A549 (cell line): ENCODE data around the gene TMEM53. TPM values are rescaled to one million over a fixed set of nuclear protein-coding genes. Genes with fewer than 3 reads are reported as not detected.

Experiments used
- ATAC-seq, 2 experiments: fragments of 200-7000 bp in 1 of 2; fragments of >200 bp in 1 of 2; cut with Nextera tagmentation in 1 of 2; cut with Tn5 transposase in 1 of 2; 3 replicates each; pipeline versions ENCODE4 v1.8.0 to v1.9.1; 2018 to 2020; ENCODE audit warnings: mild to moderate bottlenecking in 1 of 2, moderate library complexity in 1 of 2
- CTCF ChIA-PET: fragments of 300-600 bp; sonication (Branson Sonifier 250); formaldehyde crosslinking; extraction: SDS; loops from one replicate; lab custom pipeline; 2021; ENCODE audit warnings: antibody characterized with exemption, inconsistent platforms; lab: Yijun Ruan, JAX
- POLR2A ChIA-PET: fragments of 350-600 bp; formaldehyde crosslinking; extraction: SDS; loops from one replicate; lab custom pipeline; 2021; ENCODE audit warnings: antibody characterized with exemption, inconsistent platforms; lab: Yijun Ruan, JAX
- DNase-seq, 2 experiments: peaks; one replicate each; pipeline versions ENCODE4 v3.0.0 to v3.0.0-alpha.2; 2011 to 2016; ENCODE audit warnings: low read depth in 1 of 2, low spot score in 1 of 2
- FAIRE-seq: peaks from 2 replicates; lab custom pipeline; 2011; peaks lifted over from hg19 to GRCh38; lab: Jason Lieb, UNC
- H3K27ac ChIP-seq, 2 experiments: fragments of >200 bp; sonication (Bioruptor Twin); formaldehyde crosslinking; 3 replicates each; pipeline ENCODE4 v1.5.1; 2016 to 2017
- H3K4me1 ChIP-seq: fragments of >200 bp; sonication (Bioruptor Twin); formaldehyde crosslinking; 3 replicates; pipeline ENCODE4 v1.6.1; 2016
- H3K4me2 ChIP-seq: fragments of >200 bp; sonication (Bioruptor Twin); formaldehyde crosslinking; 3 replicates; pipeline ENCODE4 v1.6.1; 2016
- H3K4me3 ChIP-seq: fragments of >200 bp; sonication (Bioruptor Twin); formaldehyde crosslinking; 3 replicates; pipeline ENCODE4 v1.5.1; 2016
- H3K9me3 ChIP-seq: fragments of >200 bp; sonication (Bioruptor Twin); formaldehyde crosslinking; 3 replicates; pipeline ENCODE4 v1.6.1; 2016
- ATOH8 ChIP-seq: fragments of 250-450 bp; sonication (Bioruptor Pico); IDR thresholded peaks from 2 replicates; pipeline ENCODE4 v1.5.0; 2020; ENCODE audit warnings: low read depth, mild to moderate bottlenecking, moderate library complexity
- CBX8 ChIP-seq: fragments of 200-600 bp; sonication (generic); IDR thresholded peaks from 2 replicates; pipeline ENCODE4 v1.6.1; 2016
- EHF ChIP-seq: fragments of 250-450 bp; sonication (Bioruptor Pico); IDR thresholded peaks from 2 replicates; pipeline ENCODE4 v1.5.0; 2020; ENCODE audit warnings: mild to moderate bottlenecking
- FOSL2 ChIP-seq, 2 experiments: fragments of 450-650 bp in 1 of 2; fragments of >200 bp in 1 of 2; sonication (Bioruptor Twin) in 1 of 2; formaldehyde crosslinking; IDR thresholded peaks; 2 replicates each; pipeline versions ENCODE4 v1.5.0 to v1.6.1; 2016 to 2020; ENCODE audit warnings: mild to moderate bottlenecking in 1 of 2, moderate library complexity in 1 of 2
- FOXS1 ChIP-seq: fragments of 250-450 bp; sonication (Bioruptor Pico); IDR thresholded peaks from 2 replicates; pipeline ENCODE4 v1.5.0; 2020; ENCODE audit warnings: mild to moderate bottlenecking, moderate library complexity
- HDAC2 ChIP-seq: fragments of 200-600 bp; sonication (generic); IDR thresholded peaks from 2 replicates; pipeline ENCODE4 v1.6.1; 2016
- HOXB13 ChIP-seq: fragments of 250-450 bp; sonication (Bioruptor Pico); IDR thresholded peaks from 2 replicates; pipeline ENCODE4 v1.5.0; 2020; ENCODE audit warnings: low read depth, mild to moderate bottlenecking, moderate library complexity
- HOXB5 ChIP-seq: fragments of 250-450 bp; sonication (Bioruptor Pico); IDR thresholded peaks from 2 replicates; pipeline ENCODE4 v1.5.0; 2020; ENCODE audit warnings: mild to moderate bottlenecking, moderate library complexity
- JUNB ChIP-seq: fragments of >200 bp; sonication (Bioruptor Twin); formaldehyde crosslinking; IDR thresholded peaks from 2 replicates; pipeline ENCODE4 v1.6.1; 2016
- MAZ ChIP-seq: fragments of 150-350 bp; IDR thresholded peaks from 2 replicates; pipeline ENCODE4 v1.6.1; 2014; ENCODE audit warnings: antibody characterized with exemption, low read depth, low read length, borderline replicate concordance
- NPAS2 ChIP-seq: fragments of 250-450 bp; sonication (Bioruptor Pico); IDR thresholded peaks from 2 replicates; pipeline ENCODE4 v1.8.0; 2022; ENCODE audit warnings: mild to moderate bottlenecking, moderate library complexity, borderline replicate concordance
- RAD21 ChIP-seq, 2 experiments: fragments of >200 bp in 1 of 2; sonication (Bioruptor Twin) in 1 of 2; formaldehyde crosslinking in 1 of 2; IDR thresholded peaks in 1 of 2; conservative IDR thresholded peaks in 1 of 2; 2 replicates in 1 of 2; 3 replicates in 1 of 2; pipeline ENCODE4 v1.6.1; 2012 to 2018; ENCODE audit warnings: inconsistent platforms in 1 of 2
- RNF2 ChIP-seq: fragments of 200-600 bp; sonication (generic); IDR thresholded peaks from 2 replicates; pipeline ENCODE4 v1.6.1; 2016; ENCODE audit warnings: low read depth, mild to moderate bottlenecking, antibody characterized with exemption, moderate library complexity, borderline replicate concordance
- SREBF2 ChIP-seq: fragments of 450-650 bp; IDR thresholded peaks from 2 replicates; pipeline ENCODE4 v1.6.1; 2014; ENCODE audit warnings: mild to moderate bottlenecking, moderate library complexity
- WGBS: methylation state at CpG from one replicate; pipeline ENCODE4 v1.1.6; 2017; ENCODE audit errors: missing lambda C conversion rate; 5-methylcytosine and 5-hydroxymethylcytosine counted together
- polyA plus RNA-seq, 4 experiments: library from polyadenylated mRNA; depleted of rRNA in 3 of 4; stranded (reverse); fragments of >200 nt; fragmentation: RNase III in 1 of 4; extraction: RNeasy Plus Mini Kit Qiagen cat#74134 plus additional on column Dnase treatment in 1 of 4; gene quantifications; 2 replicates in 3 of 4; 3 replicates in 1 of 4; pipeline ENCODE4 v1.2.3, GENCODE V29; 2011 to 2017
- TF ChIP-seq, protein P1 (sequence below): fragments of 250-450 bp; sonication (Bioruptor Pico); IDR thresholded peaks from 2 replicates; pipeline ENCODE4 v1.5.0; 2021; ENCODE audit warnings: mild to moderate bottlenecking, moderate library complexity, borderline replicate concordance
- TF ChIP-seq, protein P2 (sequence below): fragments of 450-650 bp; IDR thresholded peaks from 2 replicates; pipeline ENCODE4 v1.6.1; 2014; ENCODE audit warnings: antibody characterized with exemption
- TF ChIP-seq, protein P3 (sequence below): IDR thresholded peaks from 2 replicates; pipeline ENCODE4 v1.6.1; 2012

The TMEM53 gene
- polyA plus RNA-seq, 2 of the 4 experiments (the other 2 are of a cell fraction): 6.2 to 8.0 TPM

DNA sequence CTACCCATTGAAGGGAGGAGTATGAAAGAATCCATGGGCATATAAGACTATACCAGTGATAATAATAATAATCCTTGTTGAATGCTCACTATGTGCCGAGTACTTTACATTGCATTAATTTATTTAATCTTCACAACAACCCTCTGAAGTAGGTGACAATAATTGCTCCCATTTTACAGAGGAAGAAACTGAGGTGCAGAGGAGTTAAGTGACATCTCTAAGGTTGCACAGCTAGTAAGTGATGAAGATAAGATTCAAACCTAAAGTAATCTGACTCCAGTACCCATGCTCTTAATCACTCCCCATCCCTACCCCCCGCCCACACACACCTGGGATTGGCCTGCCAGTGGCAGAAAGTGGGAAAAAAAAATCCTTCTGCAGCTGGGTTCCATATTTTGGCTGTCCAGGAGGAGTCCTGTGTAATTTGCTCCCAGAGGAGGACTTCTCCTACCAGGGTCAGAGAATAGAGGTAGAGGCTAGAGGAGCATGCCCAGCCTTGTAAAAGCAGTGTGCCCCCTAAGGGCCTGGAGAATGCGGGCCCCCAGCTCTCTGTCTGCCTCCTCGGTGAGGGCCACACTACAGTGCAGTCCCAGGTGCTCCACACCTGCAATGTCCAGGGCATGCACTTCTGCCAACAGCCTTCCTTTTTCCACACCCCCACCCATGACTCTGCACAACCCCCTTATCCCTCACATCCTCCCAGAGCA is 57.8 kb downstream of the TMEM53 start:
- FAIRE-seq: no peak

DNA sequence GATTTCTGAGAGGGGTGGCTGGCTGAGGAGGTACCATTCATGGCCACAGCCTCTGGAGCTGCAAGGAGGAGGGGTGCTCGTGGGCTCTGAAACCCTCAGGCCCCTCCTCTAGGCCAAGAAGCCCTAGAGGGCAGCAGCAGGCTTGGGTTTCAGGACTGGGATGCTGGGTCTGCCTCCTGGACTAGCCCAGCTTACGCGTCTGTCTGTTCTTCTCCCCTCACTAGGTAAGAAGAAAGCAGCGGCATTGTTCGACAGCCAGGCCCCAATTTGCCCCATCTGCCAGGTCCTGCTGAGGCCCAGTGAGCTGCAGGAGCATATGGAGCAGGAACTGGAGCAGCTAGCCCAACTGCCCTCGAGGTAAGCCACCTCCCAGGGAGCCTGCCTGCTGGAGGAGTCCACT is 60.3 kb downstream of the TMEM53 start:
- POLR2A ChIA-PET: no interaction called here
- no peak overlapping the region for H3K27ac ChIP-seq
- ATAC-seq (no peak), DNase-seq (no peak), FAIRE-seq (no peak)
- no peak overlapping the region for H3K4me3 ChIP-seq
- no peaks in the 10 kb centered on the region for H3K4me1 ChIP-seq
- H3K9me3 ChIP-seq: no peaks in the 10 kb centered on the region
- WGBS: 88% methylated on average over 3 of the region's 6 CpGs
- H3K4me2 ChIP-seq: no peak overlapping the region
- CTCF ChIA-PET: no interaction called here
- no peak for TF ChIP-seq CBX8
- TF ChIP-seq FOSL2 (IDR thresholded peaks at IDR 0.05): no peak
- no peak for TF ChIP-seq FOSL2 (CRISPR knock-in tag; IDR thresholded peaks at IDR 0.05)
- TF ChIP-seq, protein P1, sequence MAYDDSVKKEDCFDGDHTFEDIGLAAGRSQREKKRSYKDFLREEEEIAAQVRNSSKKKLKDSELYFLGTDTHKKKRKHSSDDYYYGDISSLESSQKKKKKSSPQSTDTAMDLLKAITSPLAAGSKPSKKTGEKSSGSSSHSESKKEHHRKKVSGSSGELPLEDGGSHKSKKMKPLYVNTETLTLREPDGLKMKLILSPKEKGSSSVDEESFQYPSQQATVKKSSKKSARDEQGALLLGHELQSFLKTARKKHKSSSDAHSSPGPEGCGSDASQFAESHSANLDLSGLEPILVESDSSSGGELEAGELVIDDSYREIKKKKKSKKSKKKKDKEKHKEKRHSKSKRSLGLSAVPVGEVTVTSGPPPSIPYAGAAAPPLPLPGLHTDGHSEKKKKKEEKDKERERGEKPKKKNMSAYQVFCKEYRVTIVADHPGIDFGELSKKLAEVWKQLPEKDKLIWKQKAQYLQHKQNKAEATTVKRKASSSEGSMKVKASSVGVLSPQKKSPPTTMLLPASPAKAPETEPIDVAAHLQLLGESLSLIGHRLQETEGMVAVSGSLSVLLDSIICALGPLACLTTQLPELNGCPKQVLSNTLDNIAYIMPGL: no peak
- no peak for TF ChIP-seq FOXS1 (CRISPR knock-in tag)
- TF ChIP-seq ATOH8 (CRISPR knock-in tag): no peak
- no peak for TF ChIP-seq RNF2
- TF ChIP-seq NPAS2: no peak
- TF ChIP-seq HDAC2: no peak
- TF ChIP-seq MAZ: no peak
- no peak for TF ChIP-seq HOXB5 (CRISPR knock-in tag)

More for the DNA sequence above, 57.8 kb downstream of the TMEM53 start:
- Histone ChIP-seq H3K27ac (no peak overlapping the region), H3K9me3 (no peaks in the 10 kb centered on the region), H3K4me1 (no peaks in the 10 kb centered on the region), H3K4me3 (no peak overlapping the region), H3K4me2 (no peak overlapping the region)
- DNase-seq (no peak), ATAC-seq (no peak)
- WGBS: 74% methylated on average over 3 of the region's 4 CpGs
- CTCF ChIA-PET: interaction anchor here (1.2 kb wide), 1 partner anchor 21 kb away, joined by 5 read pairs; no protein-coding TSS in a partner anchor
- TF ChIP-seq HOXB13 (CRISPR knock-in tag) (no peak), JUNB (no peak), SREBF2 (no peak), ATOH8 (CRISPR knock-in tag) (no peak), EHF (no peak), CBX8 (no peak), RAD21 (conservative IDR thresholded peaks at IDR 0.05 in 1 of 2, IDR thresholded peaks at IDR 0.05 in 1 of 2) (no peak)
- TF ChIP-seq, protein P1: no peak
- TF ChIP-seq, protein P2, sequence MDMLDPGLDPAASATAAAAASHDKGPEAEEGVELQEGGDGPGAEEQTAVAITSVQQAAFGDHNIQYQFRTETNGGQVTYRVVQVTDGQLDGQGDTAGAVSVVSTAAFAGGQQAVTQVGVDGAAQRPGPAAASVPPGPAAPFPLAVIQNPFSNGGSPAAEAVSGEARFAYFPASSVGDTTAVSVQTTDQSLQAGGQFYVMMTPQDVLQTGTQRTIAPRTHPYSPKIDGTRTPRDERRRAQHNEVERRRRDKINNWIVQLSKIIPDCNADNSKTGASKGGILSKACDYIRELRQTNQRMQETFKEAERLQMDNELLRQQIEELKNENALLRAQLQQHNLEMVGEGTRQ: no peak
- TF ChIP-seq, protein P3, sequence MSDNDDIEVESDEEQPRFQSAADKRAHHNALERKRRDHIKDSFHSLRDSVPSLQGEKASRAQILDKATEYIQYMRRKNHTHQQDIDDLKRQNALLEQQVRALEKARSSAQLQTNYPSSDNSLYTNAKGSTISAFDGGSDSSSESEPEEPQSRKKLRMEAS: no peak
- POLR2A ChIA-PET: no interaction called here
